Measurements from ENCODE around the gene DHH.

DNA sequence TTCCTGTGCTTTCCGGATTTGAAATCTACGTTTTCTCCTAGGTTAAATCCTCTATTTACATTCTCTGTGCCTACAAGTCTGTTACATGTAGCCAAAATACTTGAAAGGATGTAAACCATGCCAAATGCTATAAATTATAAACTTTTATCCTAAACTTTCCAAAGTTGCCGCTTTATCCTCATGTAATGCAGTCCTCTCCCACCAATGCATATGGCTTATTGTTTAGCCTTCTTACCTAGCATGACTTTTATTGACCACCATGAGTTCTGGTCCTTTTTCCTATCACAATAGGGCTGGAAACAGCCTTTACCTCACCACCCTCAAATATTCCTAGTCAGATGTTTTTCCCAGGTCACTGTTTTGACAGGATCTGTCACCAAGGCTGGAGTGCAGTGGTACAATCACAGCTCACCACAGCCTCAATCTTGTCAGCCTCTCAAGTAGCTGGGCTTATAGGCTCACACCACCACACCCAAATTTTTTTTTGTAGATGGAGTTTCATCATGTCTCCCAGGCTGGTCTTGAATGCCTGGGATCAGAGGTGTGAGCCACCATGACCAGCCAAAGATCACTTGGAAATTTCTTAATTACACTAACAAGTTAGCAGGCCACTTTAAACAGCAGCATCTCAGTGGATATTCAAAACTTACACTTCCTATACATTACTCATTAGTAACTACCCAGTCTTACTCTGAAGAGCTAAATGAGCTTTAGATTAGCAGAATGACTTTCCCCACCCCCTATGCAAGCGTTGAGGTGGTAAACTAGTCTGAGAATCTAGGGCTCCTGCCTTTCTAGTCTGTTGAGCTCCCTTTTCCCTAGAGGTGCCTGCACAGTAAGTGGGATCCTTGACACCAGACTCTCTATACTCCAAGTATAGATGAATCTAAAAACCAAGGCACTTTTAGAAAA is 32.5 kb upstream of the DHH start:
- TF ChIP-seq JUNB (IDR thresholded peaks at IDR 0.05; ENCODE audit: unreplicated experiment) = no peak
- TF ChIP-seq EZH2 (IDR thresholded peaks at IDR 0.05; ENCODE audit: low read depth, unreplicated experiment) = no peak
- TF ChIP-seq, protein P1, sequence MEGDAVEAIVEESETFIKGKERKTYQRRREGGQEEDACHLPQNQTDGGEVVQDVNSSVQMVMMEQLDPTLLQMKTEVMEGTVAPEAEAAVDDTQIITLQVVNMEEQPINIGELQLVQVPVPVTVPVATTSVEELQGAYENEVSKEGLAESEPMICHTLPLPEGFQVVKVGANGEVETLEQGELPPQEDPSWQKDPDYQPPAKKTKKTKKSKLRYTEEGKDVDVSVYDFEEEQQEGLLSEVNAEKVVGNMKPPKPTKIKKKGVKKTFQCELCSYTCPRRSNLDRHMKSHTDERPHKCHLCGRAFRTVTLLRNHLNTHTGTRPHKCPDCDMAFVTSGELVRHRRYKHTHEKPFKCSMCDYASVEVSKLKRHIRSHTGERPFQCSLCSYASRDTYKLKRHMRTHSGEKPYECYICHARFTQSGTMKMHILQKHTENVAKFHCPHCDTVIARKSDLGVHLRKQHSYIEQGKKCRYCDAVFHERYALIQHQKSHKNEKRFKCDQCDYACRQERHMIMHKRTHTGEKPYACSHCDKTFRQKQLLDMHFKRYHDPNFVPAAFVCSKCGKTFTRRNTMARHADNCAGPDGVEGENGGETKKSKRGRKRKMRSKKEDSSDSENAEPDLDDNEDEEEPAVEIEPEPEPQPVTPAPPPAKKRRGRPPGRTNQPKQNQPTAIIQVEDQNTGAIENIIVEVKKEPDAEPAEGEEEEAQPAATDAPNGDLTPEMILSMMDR (conservative IDR thresholded peaks at IDR 0.05; ENCODE audit: low read depth in 2 of 2) = no peak
- TF ChIP-seq, protein P2, sequence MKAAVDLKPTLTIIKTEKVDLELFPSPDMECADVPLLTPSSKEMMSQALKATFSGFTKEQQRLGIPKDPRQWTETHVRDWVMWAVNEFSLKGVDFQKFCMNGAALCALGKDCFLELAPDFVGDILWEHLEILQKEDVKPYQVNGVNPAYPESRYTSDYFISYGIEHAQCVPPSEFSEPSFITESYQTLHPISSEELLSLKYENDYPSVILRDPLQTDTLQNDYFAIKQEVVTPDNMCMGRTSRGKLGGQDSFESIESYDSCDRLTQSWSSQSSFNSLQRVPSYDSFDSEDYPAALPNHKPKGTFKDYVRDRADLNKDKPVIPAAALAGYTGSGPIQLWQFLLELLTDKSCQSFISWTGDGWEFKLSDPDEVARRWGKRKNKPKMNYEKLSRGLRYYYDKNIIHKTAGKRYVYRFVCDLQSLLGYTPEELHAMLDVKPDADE (IDR thresholded peaks at IDR 0.05) = no peak
